ENCODE data around the gene LARGE1. TPM values are rescaled to one million over a fixed set of nuclear protein-coding genes. Genes with fewer than 3 reads are reported as not detected.
A peak's percentile ranks its signal among the peaks of the same experiment; 100 is the strongest.

LARGE1 gene
- total and polyA plus RNA-seq, 2 of the 8 experiments (the other 6 are each of a cell fraction or from before 2014, with no cell fraction given), result 43.7 to 83.0 TPM

DNA sequence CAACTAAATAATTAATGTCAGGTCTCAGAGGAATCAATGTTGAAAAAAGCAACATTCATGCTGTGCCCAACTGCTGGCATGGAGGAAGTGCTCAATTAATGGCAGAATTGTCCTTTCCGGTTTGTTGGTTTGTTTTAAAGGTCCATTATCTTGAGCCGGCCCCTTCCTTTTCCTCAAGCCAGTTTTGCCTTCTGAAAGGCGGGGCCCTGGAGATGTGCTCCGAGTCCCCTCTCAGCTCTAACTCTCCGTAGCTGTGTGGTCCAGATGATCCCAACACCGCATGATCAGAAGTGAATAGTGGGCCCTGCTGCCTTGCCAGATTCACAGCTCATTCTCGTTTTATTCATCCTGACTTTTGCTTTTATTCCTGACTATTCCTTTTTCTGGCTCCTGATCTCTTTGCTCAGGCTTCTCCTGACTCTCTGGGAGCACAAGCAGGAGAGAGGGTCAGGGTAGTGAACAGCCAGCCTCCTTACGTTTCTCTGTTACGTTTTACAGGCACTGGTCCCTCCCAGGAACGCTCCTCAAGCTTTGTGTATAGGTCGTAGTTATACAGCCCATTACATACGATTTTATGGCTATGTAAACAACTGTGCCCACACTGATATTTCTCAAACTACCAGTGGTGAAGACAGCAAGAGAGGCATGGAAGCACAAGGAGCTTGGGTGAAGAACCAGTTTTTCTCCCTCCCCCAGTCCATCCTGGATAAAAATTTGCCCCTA, 265.9 kb downstream of the LARGE1 start:
- no peak overlapping the region for H2BK20ac ChIP-seq (ENCODE audit: low read length)
- CTCF ChIA-PET (ENCODE audit: partially characterized antibody), result interaction anchor here (0.7 to 1.4 kb wide), 4 partner anchors 15 to 134 kb away, joined by 3 read pairs; no protein-coding TSS in a partner anchor
- H4K8ac ChIP-seq (ENCODE audit: extremely low read depth, insufficient read depth, low read length), result no peak overlapping the region
- H3K79me2 ChIP-seq (ENCODE audit: control insufficient read depth in 1 of 2, insufficient read depth in 2 of 2, low read length in 2 of 2), result peaks cover 0 to 65% of the 10 kb centered on the region in 2 experiments; a peak in 3 of 4 replicates
- no peak overlapping the region for H3K18ac ChIP-seq (ENCODE audit: extremely low read depth, low read length)
- no peak overlapping the region for H4K91ac ChIP-seq (replicated peaks; ENCODE audit: insufficient read length, low read length)
- no peak overlapping the region for H3K27ac ChIP-seq (ENCODE audit: low read depth, low read length)
- H3K14ac ChIP-seq (ENCODE audit: insufficient read length), result no peak overlapping the region
- H2BK120ac ChIP-seq (replicated peaks; ENCODE audit: low read depth, low read length), result no peak overlapping the region
- no peak overlapping the region for H3K23ac ChIP-seq (ENCODE audit: insufficient read length)
- no peaks in the 10 kb centered on the region for H3K23me2 ChIP-seq (ENCODE audit: low read depth, low read length)
- H4K5ac ChIP-seq (ENCODE audit: insufficient read length, low read depth, low read length), result no peak overlapping the region
- peaks cover 0 to 3% of the 10 kb centered on the region in 2 experiments for H4K20me1 ChIP-seq (replicated peaks in 1 of 2; ENCODE audit: control insufficient read depth in 1 of 2, insufficient read depth in 2 of 2, low read length in 2 of 2)
- H2BK12ac ChIP-seq (ENCODE audit: low read depth, low read length), result no peak overlapping the region
- POLR2A ChIA-PET (ENCODE audit: partially characterized antibody), result no interaction called here
- no peak overlapping the region for H3K4me3 ChIP-seq (ENCODE audit: extremely low read depth in 1 of 4, insufficient read depth in 2 of 4, low read depth in 3 of 4, low read length in 4 of 4)
- no peak overlapping the region for H2AFZ ChIP-seq (ENCODE audit: low read length)
- 0 out of 7 replicates have a peak overlapping the region, but pooled peaks of 1 of the 4 experiments have one; percentile 8 for H3K9ac ChIP-seq (replicated peaks in 1 of 4; ENCODE audit: extremely low read depth in 1 of 4, low read depth in 3 of 4, low read length in 3 of 4)
- peak overlapping the region; percentile 26; the same call in 1 of the 2 replicates for H2BK5ac ChIP-seq (ENCODE audit: low read depth, low read length)
- peaks cover 0 to 5% (median 1%) of the 10 kb centered on the region in 4 experiments; a peak in 3 of 8 replicates for H3K36me3 ChIP-seq (ENCODE audit: control insufficient read depth in 2 of 4, insufficient read depth in 4 of 4, low read length in 3 of 4)
- peaks cover 0 to 6% (median 1%) of the 10 kb centered on the region in 4 experiments; a peak in 3 of 7 replicates for H3K4me1 ChIP-seq (replicated peaks in 1 of 4; ENCODE audit: control insufficient read depth in 3 of 4, insufficient read depth in 4 of 4, low read length in 3 of 4)
- H3K27me3 ChIP-seq (replicated peaks in 1 of 4; ENCODE audit: control insufficient read depth in 3 of 4, extremely low read depth in 1 of 4, insufficient read depth in 3 of 4, low read length in 3 of 4), result no peaks in the 10 kb centered on the region
- H3K56ac ChIP-seq (replicated peaks; ENCODE audit: insufficient read length, low read depth, low read length), result no peak overlapping the region
- WGBS, 2 experiments (ENCODE audit: extremely low coverage in 1 of 2, insufficient coverage in 1 of 2, insufficient read length in 1 of 2, insufficient replicate concordance in 2 of 2, low coverage in 1 of 2, low lambda C conversion rate in 2 of 2, missing lambda C conversion rate in 1 of 2), result 84% methylated on average over 12 of the region's 12 CpGs; no CpG with 5 or more reads in 1 of the 2 experiments
- FAIRE-seq (no peak), DNase-seq (ENCODE audit: low read depth in 1 of 2, low spot score in 2 of 2) (no peak)
- no peak overlapping the region for H2BK15ac ChIP-seq (ENCODE audit: low read length)
- 0 out of 4 replicates have a peak overlapping the region, but pooled peaks of 1 of the 2 experiments have one; percentile 6 for H3K4me2 ChIP-seq (ENCODE audit: insufficient read depth in 1 of 2, low read depth in 2 of 2, low read length in 2 of 2)
- H3K79me1 ChIP-seq (ENCODE audit: low read depth, low read length), result peaks cover 6% of the 10 kb centered on the region; the same call in 1 of the 2 replicates
- no peak overlapping the region for H3K4ac ChIP-seq (replicated peaks; ENCODE audit: insufficient read length, low read depth, low read length)
- no peaks in the 10 kb centered on the region for H3K9me3 ChIP-seq (ENCODE audit: insufficient read depth in 2 of 2, low read depth in 1 of 2, low read length in 1 of 2)
- H2AK5ac ChIP-seq (ENCODE audit: low read depth, low read length), result 0 out of 2 replicates have a peak overlapping the region, but pooled peaks have one; percentile 79
- no peak for TF ChIP-seq SIN3A (conservative IDR thresholded peaks at IDR 0.05 in 1 of 2, IDR thresholded peaks at IDR 0.05 in 1 of 2; ENCODE audit: low read depth in 1 of 2, low read length in 2 of 2)
- TF ChIP-seq RBBP5 (IDR thresholded peaks at IDR 0.05; ENCODE audit: borderline replicate concordance, low read depth, low read length), result no peak
- TF ChIP-seq CHD2 (IDR thresholded peaks at IDR 0.05; ENCODE audit: low read length), result no peak
- no peak for TF ChIP-seq HDAC6 (IDR thresholded peaks at IDR 0.05; ENCODE audit: low read depth, low read length)
- no peak for TF ChIP-seq SUZ12 (IDR thresholded peaks at IDR 0.05; ENCODE audit: low read length)
- no peak for TF ChIP-seq KDM1A (IDR thresholded peaks at IDR 0.05; ENCODE audit: borderline replicate concordance, low read length)
- no peak for TF ChIP-seq HDAC2 (IDR thresholded peaks at IDR 0.05; ENCODE audit: borderline replicate concordance in 1 of 2, low read depth in 2 of 2, low read length in 2 of 2)
- TF ChIP-seq GTF2F1 (IDR thresholded peaks at IDR 0.05; ENCODE audit: borderline replicate concordance, low read depth, low read length), result no peak
- no peak for TF ChIP-seq RFX5 (IDR thresholded peaks at IDR 0.05; ENCODE audit: borderline replicate concordance, low read depth, low read length)
- TF ChIP-seq, protein P1, sequence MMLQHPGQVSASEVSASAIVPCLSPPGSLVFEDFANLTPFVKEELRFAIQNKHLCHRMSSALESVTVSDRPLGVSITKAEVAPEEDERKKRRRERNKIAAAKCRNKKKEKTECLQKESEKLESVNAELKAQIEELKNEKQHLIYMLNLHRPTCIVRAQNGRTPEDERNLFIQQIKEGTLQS (IDR thresholded peaks at IDR 0.05; ENCODE audit: insufficient read depth, low read depth, low read length), result no peak
